ENCODE results near the gene CORO6.

Gene CORO6

GRCh38 chr17:29612404-29613280 is 10.1 kb downstream of the CORO6 start:
- DNase-seq, result no peak

GRCh38 chr17:29612094-29612403 is 10.7 kb downstream of the CORO6 start:
- no peak for DNase-seq

DNA sequence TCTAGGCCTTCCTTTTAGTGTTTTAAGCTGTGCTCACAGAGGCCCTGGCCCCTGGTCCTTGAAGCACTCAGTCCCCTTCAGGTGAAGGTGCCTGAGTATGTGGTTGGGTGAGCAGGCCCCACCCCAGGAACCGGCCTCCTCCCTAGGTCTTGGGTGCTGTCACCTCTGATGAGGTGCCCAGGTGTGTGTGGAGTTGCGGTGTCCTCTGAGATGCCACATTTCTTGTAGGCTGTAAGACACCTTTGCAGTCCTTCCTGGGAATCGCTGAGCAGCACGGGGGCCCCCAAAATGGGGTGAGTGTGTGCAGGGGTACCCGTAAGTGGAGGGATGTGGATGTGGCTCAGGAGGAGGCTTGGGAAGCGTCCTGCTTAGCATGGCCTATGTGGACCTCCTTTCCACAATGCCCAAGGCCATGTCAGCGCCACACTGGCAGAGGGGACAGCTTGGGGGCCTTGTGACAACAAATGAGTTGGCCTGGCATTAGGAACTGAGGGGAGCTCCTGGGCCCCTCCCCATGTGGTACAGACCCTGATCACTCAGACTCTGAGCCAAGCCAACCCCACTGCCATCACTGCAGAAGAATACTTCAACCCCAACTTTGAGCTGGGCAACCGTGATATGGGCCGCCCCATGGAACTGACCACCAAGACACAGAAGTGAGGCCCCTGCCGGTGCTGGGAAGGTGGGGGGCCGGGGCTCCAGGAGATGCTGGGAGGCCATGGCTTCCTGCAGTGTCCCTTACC is 11.2 kb downstream of the CORO6 start:
- DNase-seq, result no peak

GRCh38 chr17:29610395-29610794 is 12.3 kb downstream of the CORO6 start:
- DNase-seq, result no peak

DNA sequence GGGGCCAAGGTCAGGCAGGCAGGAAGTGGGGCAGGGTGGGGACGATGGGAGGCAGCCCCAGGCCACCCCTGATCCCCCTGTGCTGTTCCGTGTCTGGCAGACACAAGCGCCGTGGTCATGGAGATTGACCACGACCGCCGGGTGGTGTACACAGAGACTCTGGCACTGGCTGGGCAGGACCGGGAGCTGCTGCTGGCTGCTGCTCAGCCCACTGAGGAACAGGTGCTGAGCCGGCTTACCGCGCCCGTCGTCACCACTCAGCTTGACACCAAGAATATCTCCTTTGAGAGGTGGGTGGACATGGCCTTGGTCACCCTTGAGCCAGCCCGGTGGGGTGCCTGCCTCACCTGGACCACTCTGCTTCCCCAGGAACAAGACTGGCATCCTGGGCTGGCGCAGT is 13.7 kb downstream of the CORO6 start:
- no peak for DNase-seq

DNA sequence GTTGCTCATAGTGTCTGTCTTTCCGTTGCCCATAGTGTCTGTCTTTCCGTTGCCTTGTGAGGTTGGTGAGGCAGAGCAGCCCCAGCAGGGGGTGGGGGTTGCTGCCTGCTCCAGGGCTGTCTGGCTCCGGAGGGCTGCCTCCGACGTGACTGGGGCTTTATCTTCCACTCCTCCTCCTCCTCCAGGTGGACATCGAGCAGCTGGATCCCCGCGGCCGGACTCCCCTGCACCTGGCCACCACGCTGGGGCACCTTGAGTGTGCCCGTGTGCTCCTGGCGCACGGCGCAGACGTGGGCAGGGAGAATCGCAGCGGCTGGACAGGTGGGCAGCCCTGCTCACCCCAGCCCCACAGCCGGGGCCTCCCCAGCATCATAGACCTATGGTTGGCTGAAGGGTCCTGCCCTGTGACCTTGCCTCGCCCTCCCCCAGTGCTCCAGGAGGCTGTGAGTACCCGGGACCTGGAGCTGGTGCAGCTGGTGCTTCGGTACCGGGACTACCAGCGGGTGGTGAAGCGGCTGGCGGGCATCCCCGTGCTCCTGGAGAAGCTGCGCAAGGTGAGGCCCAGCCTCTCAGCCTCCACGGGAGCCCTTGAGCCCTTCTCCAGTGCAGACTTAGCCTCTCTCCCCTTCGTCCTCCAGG is 15.0 kb downstream of the CORO6 start:
- no peak for DNase-seq

DNA sequence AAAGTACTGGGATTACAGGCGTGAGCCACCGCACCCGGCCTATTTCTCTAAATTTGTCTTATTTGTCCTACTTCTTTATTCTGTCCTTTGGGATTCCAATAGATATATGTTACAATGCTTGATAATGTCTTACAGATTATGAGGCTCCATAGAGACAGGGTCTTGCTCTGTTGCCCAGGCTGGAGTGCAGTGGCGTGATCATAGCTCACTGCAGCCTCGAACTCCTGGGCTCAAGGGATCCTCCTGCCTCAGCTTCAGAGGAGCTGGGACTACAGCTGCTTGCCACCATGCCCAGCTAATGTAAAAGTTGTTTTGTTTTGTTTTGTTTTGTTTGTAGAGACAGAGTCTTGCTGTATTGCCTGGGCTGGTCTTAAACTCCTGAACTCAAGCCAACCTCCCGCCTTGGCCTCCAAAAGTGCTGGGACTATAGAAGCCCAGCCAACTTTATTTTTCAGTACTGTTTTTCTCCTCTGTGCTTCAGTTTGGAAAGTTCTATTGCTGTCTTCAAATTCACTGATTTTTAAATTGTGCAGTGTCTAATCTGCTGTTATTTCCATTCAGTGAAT is 19.5 kb downstream of the CORO6 start:
- no peak for DNase-seq

- peak; percentile 13 for DNase-seq
Measured at GRCh38 chr17:29597361-29598172, 25.1 kb downstream of the CORO6 start.

- no peak for DNase-seq
Measured at GRCh38 chr17:29596811-29597210, 25.9 kb downstream of the CORO6 start.

GRCh38 chr17:29595943-29596774 is 26.6 kb downstream of the CORO6 start:
- no peak for DNase-seq

DNA sequence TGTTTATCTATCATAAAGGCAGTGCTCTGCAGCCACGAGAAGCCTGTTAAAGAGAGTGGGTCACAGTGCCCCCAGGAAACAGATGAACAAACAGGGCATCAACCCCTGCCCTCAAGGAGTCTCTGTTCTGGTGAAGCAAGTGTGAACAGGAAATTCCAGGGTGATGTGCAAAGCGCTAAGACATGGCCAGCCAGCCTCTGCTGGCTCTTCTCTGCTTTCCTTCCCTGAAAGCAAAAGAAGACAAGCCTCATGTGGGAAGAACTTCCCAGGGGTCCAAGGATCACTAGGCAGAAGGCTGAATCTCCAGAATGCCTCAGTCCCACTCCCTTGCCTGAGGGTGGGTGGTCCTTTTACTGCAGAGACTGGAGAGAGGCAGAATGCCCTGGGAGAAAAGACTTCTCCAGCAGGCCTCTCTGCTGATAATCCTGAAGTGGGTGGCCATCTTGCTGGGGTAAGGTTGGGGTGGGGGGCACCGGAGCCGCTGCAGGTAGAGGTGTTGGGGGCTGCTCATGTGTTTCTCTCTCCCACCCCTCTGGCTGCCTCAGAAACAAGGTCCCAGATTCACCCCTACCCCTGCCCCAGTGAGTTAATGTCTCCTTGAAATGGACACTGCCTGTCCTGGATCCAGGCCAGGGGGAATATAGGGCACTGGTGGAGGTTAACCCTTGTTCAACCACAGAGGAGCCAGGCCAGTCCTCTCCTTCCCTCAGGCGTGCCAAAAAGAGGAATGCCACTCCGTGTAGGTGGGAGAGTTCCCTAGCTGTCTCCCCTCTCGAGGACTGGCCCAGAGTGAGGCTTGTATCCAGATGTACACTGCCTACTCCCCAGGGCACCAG is 27.4 kb downstream of the CORO6 start:
- no peak for DNase-seq

DNA sequence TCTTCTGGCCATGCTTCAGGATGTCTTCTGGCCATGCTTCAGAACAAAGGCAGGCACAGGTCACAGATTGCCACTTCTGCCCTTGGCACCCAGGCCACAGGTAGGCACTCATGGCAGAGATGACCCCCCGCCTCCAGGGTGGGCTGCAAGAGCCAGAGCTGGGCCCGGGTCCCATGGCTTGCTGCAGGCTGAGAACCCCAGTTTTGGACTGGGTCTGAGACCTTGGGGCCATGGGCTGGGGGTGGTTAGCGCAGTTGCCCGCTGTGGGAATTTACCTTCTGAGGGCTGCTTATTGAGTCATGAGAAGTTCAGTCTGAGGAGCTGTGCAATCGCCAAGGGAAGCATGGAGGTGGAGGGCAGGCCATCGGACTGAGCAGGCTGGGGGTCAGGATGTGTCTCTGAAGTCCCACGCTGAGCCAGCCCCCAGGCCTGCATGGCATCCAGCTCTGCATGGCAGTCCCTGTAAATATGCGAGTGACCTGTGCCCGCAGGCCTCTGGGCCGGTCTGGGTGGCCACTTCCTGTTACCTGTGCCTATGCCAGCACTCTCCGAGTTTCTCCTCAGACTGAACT is 28.1 kb downstream of the CORO6 start:
- no peak for DNase-seq

DNA sequence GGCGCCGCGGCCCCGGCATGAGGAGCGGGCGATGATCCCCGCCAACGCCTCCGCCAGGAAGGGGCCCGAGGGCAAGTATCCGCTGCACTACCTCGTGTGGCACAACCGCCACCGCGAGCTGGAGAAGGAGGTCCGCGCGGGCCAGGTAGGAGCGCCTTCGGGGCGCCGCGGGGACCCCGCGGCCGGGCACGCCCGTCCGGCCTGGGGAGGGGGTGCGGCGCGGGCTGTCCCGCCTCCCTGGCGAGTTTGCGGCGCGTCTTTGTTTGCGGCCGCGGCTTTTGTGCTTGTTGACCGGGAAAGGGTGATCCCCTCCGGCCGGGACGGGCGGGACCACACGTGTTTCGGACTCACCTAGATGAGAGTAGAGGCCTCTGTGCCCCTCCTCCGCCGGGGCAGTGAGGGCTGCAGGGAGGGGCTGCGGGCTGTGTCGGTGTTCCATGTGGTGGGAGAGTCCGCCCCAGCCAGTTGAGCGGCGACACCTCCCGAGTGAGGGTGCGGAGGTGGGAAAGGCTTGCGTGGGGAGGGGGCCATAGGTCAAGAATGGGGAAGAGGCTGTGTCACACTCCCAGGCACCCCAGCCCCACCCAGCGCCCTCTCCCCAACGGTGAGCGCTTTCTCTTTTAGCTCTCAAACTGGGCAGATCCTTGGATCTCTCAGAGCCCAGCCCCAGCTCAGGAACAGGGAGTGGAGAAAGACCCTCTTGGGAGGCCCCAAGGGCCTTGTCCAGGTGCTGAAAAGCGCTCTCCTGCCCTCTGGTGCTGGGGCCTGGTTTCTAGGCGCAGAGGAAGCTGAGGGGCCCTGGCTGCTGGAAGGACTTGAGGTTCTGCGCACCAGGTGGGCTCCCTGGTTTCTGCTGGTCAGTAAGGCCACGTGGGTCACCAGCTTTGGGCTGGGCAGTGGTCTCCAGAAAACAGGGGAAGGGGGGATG is 28.9 kb downstream of the CORO6 start:
- DNase-seq, result peak; percentile 51

DNA sequence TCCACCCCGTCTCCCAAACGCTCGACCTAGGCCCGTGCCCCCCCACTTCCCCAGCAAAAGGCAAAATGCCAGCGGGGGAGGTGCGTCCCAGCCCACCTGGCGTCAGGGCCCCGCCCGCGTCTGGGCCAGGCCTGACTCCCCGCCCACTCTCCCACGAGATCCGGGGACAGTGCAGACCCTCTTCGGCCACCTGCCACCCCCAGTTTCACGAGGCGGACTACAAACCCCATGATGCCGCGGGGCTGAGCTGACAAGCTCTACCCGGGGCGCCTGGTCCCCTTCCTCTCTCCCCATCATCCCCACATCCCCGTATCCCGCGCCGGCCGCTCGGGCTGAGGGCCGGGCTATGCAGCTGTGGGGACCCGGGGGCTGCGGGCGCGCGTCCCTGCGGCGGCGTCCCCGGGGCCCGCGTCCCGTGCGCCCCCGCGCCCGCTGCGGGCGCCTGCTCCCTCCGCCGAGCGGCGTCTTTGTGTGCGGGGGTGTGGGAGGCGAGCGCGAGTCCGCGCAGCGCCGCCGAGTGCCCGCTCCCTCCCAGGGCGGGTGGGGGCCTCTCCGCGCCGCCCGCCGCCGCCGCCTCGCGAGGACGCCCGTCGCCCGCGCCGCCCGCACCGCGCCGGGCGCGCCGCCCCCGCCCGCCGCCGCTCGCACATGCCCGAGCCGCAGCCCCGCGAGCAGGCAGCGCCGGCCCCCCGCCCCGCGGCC is 29.7 kb downstream of the CORO6 start, which contains the start of gene ANKRD13B:
TSS of gene ANKRD13B (plus strand) at position 283 of the 702 bp plus-strand sequence. CDS start 490 bp downstream, outside the sequence.
- DNase-seq, result peak; percentile 85

GRCh38 chr17:29591737-29592608 is 30.7 kb downstream of the CORO6 start:
- DNase-seq, result peak; percentile 91

DNA sequence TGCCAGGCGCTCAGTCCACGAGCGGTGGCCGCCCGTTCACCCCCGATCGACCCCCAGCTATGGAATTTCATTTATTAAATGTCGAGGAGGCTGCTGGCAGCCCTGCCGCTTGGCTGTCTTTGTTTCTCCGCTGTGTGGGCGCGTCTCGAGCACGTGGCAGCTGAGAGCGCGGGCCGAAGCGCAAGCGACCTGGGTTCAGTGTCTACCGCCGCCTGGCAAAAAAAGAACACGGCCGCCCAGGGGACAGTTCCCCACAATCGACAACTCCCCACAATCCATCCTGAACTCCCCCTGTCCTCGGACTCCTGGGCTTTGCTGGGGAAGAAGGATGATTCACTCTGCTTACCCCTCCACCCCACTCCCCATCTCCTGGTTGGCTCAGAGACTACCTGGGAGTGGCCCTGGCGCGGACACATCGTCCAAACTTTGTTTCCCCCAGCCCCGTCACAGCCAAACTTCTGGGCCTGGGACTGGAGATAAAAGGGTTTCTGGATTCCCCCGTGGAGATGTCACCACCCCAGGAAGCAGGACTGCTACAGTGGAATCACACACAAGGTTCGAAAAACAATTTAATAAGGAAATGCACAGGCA is 31.5 kb downstream of the CORO6 start:
- no peak for DNase-seq

Measured in NCI-H1694 (cell line).